H9 (cell line): ENCODE measurements around the gene CFAP46. TPM values are rescaled to one million over a fixed set of nuclear protein-coding genes. Genes with fewer than 3 reads are reported as not detected.
A peak's percentile ranks its signal among the peaks of the same experiment; 100 is the strongest.

Experiments used
- DNase-seq: peaks from one replicate; pipeline ENCODE4 v3.0.0-alpha.2; 2017
- H2AFZ ChIP-seq: one replicate; pipeline ENCODE4 v1.6.1; 2013; ENCODE audit warnings: mild to moderate bottlenecking, low read length, control low read depth, moderate library complexity
- H2AK5ac ChIP-seq: 2 replicates; pipeline ENCODE4 v1.6.1; 2013; ENCODE audit warnings: low read length, control low read depth, mixed read lengths; ENCODE audit not compliant: insufficient read length
- H2BK120ac ChIP-seq: one replicate; pipeline ENCODE4 v1.6.1; 2013; ENCODE audit warnings: low read depth, mild to moderate bottlenecking, low read length, control low read depth, inconsistent platforms; ENCODE audit not compliant: poor library complexity, severe bottlenecking
- H2BK12ac ChIP-seq: 2 replicates; pipeline ENCODE4 v1.6.1; 2013; ENCODE audit warnings: low read length, control low read depth, mixed read lengths, low read depth; ENCODE audit not compliant: insufficient read length
- H2BK15ac ChIP-seq: 2 replicates; pipeline ENCODE4 v1.6.1; 2013; ENCODE audit warnings: low read depth, low read length, control low read depth
- H2BK20ac ChIP-seq: one replicate; pipeline ENCODE4 v1.6.1; 2013; ENCODE audit warnings: low read depth, mild to moderate bottlenecking, low read length, control low read depth, inconsistent platforms; ENCODE audit not compliant: poor library complexity, severe bottlenecking
- H2BK5ac ChIP-seq: 2 replicates; pipeline ENCODE4 v1.6.1; 2013; ENCODE audit warnings: low read length, control low read depth, mixed read lengths; ENCODE audit not compliant: insufficient read length
- H3K14ac ChIP-seq: 2 replicates; pipeline ENCODE4 v1.6.1; 2013; ENCODE audit warnings: low read length, control low read depth; ENCODE audit not compliant: insufficient read depth
- H3K18ac ChIP-seq: 2 replicates; pipeline ENCODE4 v1.6.1; 2013; ENCODE audit warnings: low read depth, mild to moderate bottlenecking, mixed read lengths, low read length, control low read depth; ENCODE audit not compliant: insufficient read length
- H3K23ac ChIP-seq: 2 replicates; pipeline ENCODE4 v1.6.1; 2013; ENCODE audit warnings: low read length, control low read depth, mixed read lengths, low read depth; ENCODE audit not compliant: insufficient read length
- H3K23me2 ChIP-seq: 2 replicates; pipeline ENCODE4 v1.6.1; 2013; ENCODE audit warnings: low read depth, mild to moderate bottlenecking, mixed read lengths, low read length, control low read depth; ENCODE audit not compliant: insufficient read length, poor library complexity, severe bottlenecking
- H3K27ac ChIP-seq: 2 replicates; pipeline ENCODE4 v1.5.1; 2013; ENCODE audit warnings: low read length, control low read depth, mixed read lengths, low read depth; ENCODE audit not compliant: insufficient read length
- H3K27me3 ChIP-seq: 2 replicates; pipeline ENCODE4 v1.6.1; 2013; ENCODE audit warnings: low read length, control low read depth, inconsistent platforms; ENCODE audit not compliant: insufficient read depth
- H3K4ac ChIP-seq: 2 replicates; pipeline ENCODE4 v1.6.1; 2013; ENCODE audit warnings: low read depth, mild to moderate bottlenecking, control low read depth, inconsistent platforms, low read length, moderate library complexity
- H3K4me1 ChIP-seq: 2 replicates; pipeline ENCODE4 v1.6.1; 2013; ENCODE audit warnings: low read length, control low read depth, inconsistent platforms; ENCODE audit not compliant: insufficient read depth
- H3K4me2 ChIP-seq: 2 replicates; pipeline ENCODE4 v1.6.1; 2013; ENCODE audit warnings: low read length, control low read depth, mixed read lengths; ENCODE audit not compliant: insufficient read length, insufficient read depth
- H3K56ac ChIP-seq: 2 replicates; pipeline ENCODE4 v1.6.1; 2013; ENCODE audit warnings: low read depth, mild to moderate bottlenecking, mixed read lengths, low read length, control low read depth; ENCODE audit not compliant: insufficient read length
- H3K79me1 ChIP-seq: 2 replicates; pipeline ENCODE4 v1.6.1; 2013; ENCODE audit warnings: low read depth, mild to moderate bottlenecking, moderate library complexity, low read length, control low read depth, inconsistent platforms; ENCODE audit not compliant: insufficient read depth, poor library complexity, severe bottlenecking
- H3K79me2 ChIP-seq: 2 replicates; pipeline ENCODE4 v1.6.1; 2013; ENCODE audit warnings: low read length, control low read depth, inconsistent platforms; ENCODE audit not compliant: insufficient read depth
- H3K9ac ChIP-seq: 2 replicates; pipeline ENCODE4 v1.6.1; 2013; ENCODE audit warnings: low read length, control low read depth, mixed read lengths; ENCODE audit not compliant: insufficient read length; ENCODE audit errors: extremely low read depth
- H3K9me3 ChIP-seq: one replicate; pipeline ENCODE4 v1.6.1; 2013; ENCODE audit warnings: low read depth, low read length, inconsistent platforms; ENCODE audit not compliant: control insufficient read depth
- H3T11ph ChIP-seq: one replicate; pipeline ENCODE4 v1.6.1; 2013; ENCODE audit warnings: mild to moderate bottlenecking, low read length, control low read depth, inconsistent platforms
- H4K20me1 ChIP-seq: one replicate; pipeline ENCODE4 v1.6.1; 2013; ENCODE audit not compliant: control insufficient read depth, insufficient read length, insufficient read depth
- H4K5ac ChIP-seq: 2 replicates; pipeline ENCODE4 v1.6.1; 2013; ENCODE audit warnings: low read depth, mild to moderate bottlenecking, mixed read lengths, low read length, control low read depth; ENCODE audit not compliant: insufficient read length
- H4K8ac ChIP-seq: replicated peaks from 2 replicates; pipeline ENCODE4 v1.6.1; 2013; ENCODE audit warnings: low read length, control low read depth, mixed read lengths, low read depth; ENCODE audit not compliant: insufficient read length
- H4K91ac ChIP-seq: 2 replicates; pipeline ENCODE4 v1.6.1; 2013; ENCODE audit warnings: low read depth, mild to moderate bottlenecking, moderate library complexity, mixed read lengths, low read length, control low read depth; ENCODE audit not compliant: insufficient read length
- H3K27ac Mint-ChIP-seq, 3 experiments: 2 replicates in 2 of 3; 3 replicates in 1 of 3; pipeline ENCODE4 v1.8.0; 2020 to 2021; ENCODE audit warnings: mixed read lengths in 3 of 3, mild to moderate bottlenecking in 1 of 3, moderate library complexity in 1 of 3
- H3K27me3 Mint-ChIP-seq: 2 replicates; pipeline ENCODE4 v1.8.0; 2021; ENCODE audit warnings: low read depth, mild to moderate bottlenecking, moderate library complexity, mixed read lengths
- H3K36me3 Mint-ChIP-seq, 3 experiments: 2 replicates in 2 of 3; 3 replicates in 1 of 3; pipeline ENCODE4 v1.8.0; 2020 to 2021; ENCODE audit warnings: low read depth in 3 of 3, mixed read lengths in 3 of 3; ENCODE audit not compliant: insufficient read depth in 1 of 3
- H3K4me1 Mint-ChIP-seq, 2 experiments: 2 replicates each; pipeline ENCODE4 v1.8.0; 2020; ENCODE audit warnings: mixed read lengths in 2 of 2
- H3K4me3 Mint-ChIP-seq, 2 experiments: 2 replicates in 1 of 2; 3 replicates in 1 of 2; pipeline ENCODE4 v1.8.0; 2020 to 2021; ENCODE audit warnings: mild to moderate bottlenecking in 2 of 2, mixed read lengths in 2 of 2, moderate library complexity in 1 of 2
- H3K9me3 Mint-ChIP-seq, 2 experiments: 2 replicates in 1 of 2; 3 replicates in 1 of 2; pipeline ENCODE4 v1.8.0; 2020; ENCODE audit warnings: mild to moderate bottlenecking in 2 of 2, mixed read lengths in 2 of 2, moderate library complexity in 1 of 2
- WGBS: extraction: QIAGEN DNeasy Blood & Tissue Kit; methylation state at CpG from one replicate; pipeline ENCODE4 v1.1.7; 2013; ENCODE audit warnings: missing lambda C conversion rate, low lambda C conversion rate, mixed read lengths; ENCODE audit not compliant: insufficient read length; ENCODE audit errors: extremely low coverage; 5-methylcytosine and 5-hydroxymethylcytosine counted together
- total RNA-seq: library from RNA; stranded (reverse); gene quantifications from 2 replicates; pipeline ENCODE4 v1.2.1, GENCODE V29; 2021
- TF ChIP-seq, protein P1 (sequence below): fragments of 200-600 bp; sonication (generic); conservative IDR thresholded peaks from 3 replicates; pipeline ENCODE4 v1.8.0; 2021; ENCODE audit warnings: antibody characterized with exemption, mild to moderate bottlenecking

Gene CFAP46
- total RNA-seq, 1 experiment from 2014 or later: 3.1 TPM

DNA sequence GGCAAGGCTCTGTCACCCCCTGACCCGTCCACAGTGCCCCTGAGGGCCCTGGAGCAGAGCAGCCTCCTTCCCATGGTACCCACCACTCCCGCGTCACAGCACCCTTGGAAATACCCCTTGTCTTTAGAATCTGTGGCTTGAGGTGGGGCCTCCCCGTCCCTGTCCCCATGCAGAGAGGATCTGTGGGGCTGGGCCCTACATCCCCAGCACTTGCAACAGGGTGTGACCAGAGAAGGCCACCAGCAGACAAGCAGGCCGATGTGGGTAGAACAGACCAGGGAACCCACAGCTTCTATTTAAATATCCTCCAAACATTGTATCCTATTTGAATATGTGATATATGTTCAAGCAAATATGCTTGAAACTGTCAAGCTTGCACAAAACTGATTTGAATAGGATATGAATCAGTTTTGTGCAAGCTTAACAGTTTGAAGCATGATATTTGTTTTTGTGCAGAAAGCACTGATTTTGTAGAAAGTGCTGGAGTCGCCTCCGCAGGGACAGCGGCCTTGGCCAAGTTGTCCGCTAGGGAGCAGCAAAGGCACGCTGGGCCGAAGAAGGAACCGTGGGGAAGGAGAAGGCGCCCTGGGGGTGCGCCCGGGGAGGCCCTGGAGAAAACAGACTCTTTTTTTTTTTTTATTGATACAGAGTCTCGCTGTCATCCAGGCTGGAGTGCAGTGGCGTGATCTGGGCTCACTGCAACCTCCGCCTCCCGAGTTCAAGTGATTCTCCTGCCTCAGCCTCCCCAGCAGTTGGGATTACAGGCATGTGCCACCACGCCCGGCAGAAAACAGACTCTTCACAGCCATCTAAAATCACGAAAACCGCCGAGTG, 2.2 kb downstream of the CFAP46 start:
- Histone ChIP-seq H3K79me1 (no peaks in the 10 kb centered on the region), H3K18ac (no peak overlapping the region), H3K4me2 (no peak overlapping the region), H2BK120ac (no peak overlapping the region), H2BK5ac (no peak overlapping the region), H3K9ac (no peak overlapping the region), H3T11ph (no peak overlapping the region), H3K4ac (no peak overlapping the region), H2BK15ac (no peak overlapping the region), H3K14ac (no peak overlapping the region), H3K79me2 (no peaks in the 10 kb centered on the region), H4K91ac (no peak overlapping the region), H3K56ac (no peak overlapping the region), H4K20me1 (no peaks in the 10 kb centered on the region), H3K27ac (no peak overlapping the region), H4K8ac (no peak overlapping the region), H4K5ac (no peak overlapping the region), H3K23me2 (no peaks in the 10 kb centered on the region), H2BK12ac (no peak overlapping the region), H3K27me3 (no peaks in the 10 kb centered on the region), H3K23ac (no peak overlapping the region), H3K9me3 (no peaks in the 10 kb centered on the region), H3K4me1 (no peaks in the 10 kb centered on the region), H2AFZ (no peak overlapping the region), H2BK20ac (no peak overlapping the region), H2AK5ac (no peak overlapping the region)
- Mint-ChIP-seq H3K9me3 (no peaks in the 10 kb centered on the region), H3K4me1 (peaks cover 7 to 13% of the 10 kb centered on the region in 2 experiments), H3K36me3 (no peaks in the 10 kb centered on the region; a peak in 1 of 7 replicates), H3K27ac (peak overlapping the region in 1 of 3 experiments; percentile 83; a peak in 1 of 7 replicates), H3K4me3 (peak overlapping the region; percentile 24 to 58; a peak in 4 of 5 replicates), H3K27me3 (peaks cover 17% of the 10 kb centered on the region)
- WGBS: no CpG with 5 or more reads among the region's 24 CpGs
- DNase-seq: peak; percentile 59
- TF ChIP-seq, protein P1, sequence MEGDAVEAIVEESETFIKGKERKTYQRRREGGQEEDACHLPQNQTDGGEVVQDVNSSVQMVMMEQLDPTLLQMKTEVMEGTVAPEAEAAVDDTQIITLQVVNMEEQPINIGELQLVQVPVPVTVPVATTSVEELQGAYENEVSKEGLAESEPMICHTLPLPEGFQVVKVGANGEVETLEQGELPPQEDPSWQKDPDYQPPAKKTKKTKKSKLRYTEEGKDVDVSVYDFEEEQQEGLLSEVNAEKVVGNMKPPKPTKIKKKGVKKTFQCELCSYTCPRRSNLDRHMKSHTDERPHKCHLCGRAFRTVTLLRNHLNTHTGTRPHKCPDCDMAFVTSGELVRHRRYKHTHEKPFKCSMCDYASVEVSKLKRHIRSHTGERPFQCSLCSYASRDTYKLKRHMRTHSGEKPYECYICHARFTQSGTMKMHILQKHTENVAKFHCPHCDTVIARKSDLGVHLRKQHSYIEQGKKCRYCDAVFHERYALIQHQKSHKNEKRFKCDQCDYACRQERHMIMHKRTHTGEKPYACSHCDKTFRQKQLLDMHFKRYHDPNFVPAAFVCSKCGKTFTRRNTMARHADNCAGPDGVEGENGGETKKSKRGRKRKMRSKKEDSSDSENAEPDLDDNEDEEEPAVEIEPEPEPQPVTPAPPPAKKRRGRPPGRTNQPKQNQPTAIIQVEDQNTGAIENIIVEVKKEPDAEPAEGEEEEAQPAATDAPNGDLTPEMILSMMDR: peak; percentile 94
